NCI-H187 treated with DMSO at 0.1 percent for 48 hours (cell line): Measurements from ENCODE around the gene PTPN7.
"Not testable (repeated sequence)": the region's sequence is repeated elsewhere in the genome, so short reads cannot be mapped to it uniquely, and the experiment has no call there.

Experiments used
- DNase-seq: peaks from one replicate; lab custom pipeline; 2025; lab: John Stamatoyannopoulos, UW

The PTPN7 gene

GRCh38 chr1:202151045-202151444 lies 9.4 kb downstream of the PTPN7 start:
- no peak for DNase-seq

GRCh38 chr1:202150602-202151001 lies 9.8 kb downstream of the PTPN7 start:
- DNase-seq = no peak

GRCh38 chr1:202150187-202150586 lies 10.2 kb downstream of the PTPN7 start:
- no peak for DNase-seq

GRCh38 chr1:202149566-202149965 lies 10.8 kb downstream of the PTPN7 start:
- no peak for DNase-seq

GRCh38 chr1:202148391-202148790 lies 12.0 kb downstream of the PTPN7 start:
- DNase-seq = no peak

- DNase-seq = no peak
Measured at GRCh38 chr1:202146993-202147392, 13.4 kb downstream of the PTPN7 start.

GRCh38 chr1:202146279-202146678 lies 14.1 kb downstream of the PTPN7 start:
- DNase-seq = no peak

- not testable (repeated sequence) for DNase-seq
Measured at GRCh38 chr1:202145744-202146140, 14.7 kb downstream of the PTPN7 start.

- DNase-seq = no peak
Measured at GRCh38 chr1:202145068-202145743, 15.2 kb downstream of the PTPN7 start.

- no peak for DNase-seq
Measured at GRCh38 chr1:202144402-202145067, 15.9 kb downstream of the PTPN7 start, which contains the start of gene ARL8A. Gene ARL8A (minus strand): TSS chr1:202144737. CDS start chr1:202144572, 165 bp downstream.

GRCh38 chr1:202143768-202144401 lies 16.5 kb downstream of the PTPN7 start:
- no peak for DNase-seq

- DNase-seq = no peak
Measured at GRCh38 chr1:202143011-202143767, 17.2 kb downstream of the PTPN7 start.

- DNase-seq = not testable (repeated sequence)
Measured at GRCh38 chr1:202141468-202141867, 18.9 kb downstream of the PTPN7 start.

- no peak for DNase-seq
Measured at GRCh38 chr1:202140833-202141232, 19.6 kb downstream of the PTPN7 start.

GRCh38 chr1:202135221-202135721 lies 25.1 kb downstream of the PTPN7 start:
- DNase-seq = peak; percentile 66

GRCh38 chr1:202134645-202135172 lies 25.7 kb downstream of the PTPN7 start:
- no peak for DNase-seq

GRCh38 chr1:202133989-202134388 lies 26.4 kb downstream of the PTPN7 start:
- no peak for DNase-seq

GRCh38 chr1:202133496-202133895 lies 26.9 kb downstream of the PTPN7 start:
- DNase-seq = no peak

- no peak for DNase-seq
Measured at GRCh38 chr1:202133001-202133400, 27.4 kb downstream of the PTPN7 start.

GRCh38 chr1:202131956-202132821 lies 28.2 kb downstream of the PTPN7 start:
- DNase-seq = no peak
